ENCODE data around the gene OPN4. TPM values are rescaled to one million over a fixed set of nuclear protein-coding genes. Genes with fewer than 3 reads are reported as not detected.

OPN4 gene
- total RNA-seq (2021) (not detected in 2 replicates), Bru-seq, nascent RNA (not detected), BruChase-seq, experiment 1, labeled RNA remaining after a 2-hour chase (not detected), BruChase-seq, experiment 2, labeled RNA remaining after a 6-hour chase (not detected)
- long read RNA-seq: 0 reads

- no peak for DNase-seq (ENCODE audit: low spot score)
- H3K36me3 ChIP-seq (ENCODE audit: insufficient read depth, low read length, poor library complexity, severe bottlenecking): no peaks in the 10 kb centered on the region
- no peak within 1 kb of the TSS for H3K4me3 ChIP-seq (ENCODE audit: low read depth, low read length, poor library complexity, severe bottlenecking)
- H3K27me3 ChIP-seq (replicated peaks; ENCODE audit: insufficient read depth, low read depth, low read length, poor library complexity): no peaks in the 10 kb centered on the region
- ChIA-PET POLR2A (ENCODE audit: low non-redundant PET) (no interaction called here), CTCF (no interaction called here)
- H3K9me3 ChIP-seq (ENCODE audit: low read depth, low read length, poor library complexity, severe bottlenecking): no peaks in the 10 kb centered on the region
- peaks cover 1% of the 10 kb centered on the region for H3K4me1 ChIP-seq (ENCODE audit: insufficient read depth, low read length, poor library complexity, severe bottlenecking)
- no peak within 1 kb of the TSS for H3K27ac ChIP-seq (ENCODE audit: low read depth, low read length, poor library complexity, severe bottlenecking)
- no peak for TF ChIP-seq CTCF (conservative IDR thresholded peaks at IDR 0.05; ENCODE audit: low read depth, low read length)
- no peak for TF ChIP-seq EZH2 (IDR thresholded peaks at IDR 0.05; ENCODE audit: borderline replicate concordance, low read depth, low read length, poor library complexity, severe bottlenecking)
- no TSS peak for BruUV-seq (replicated peaks)
- intact Hi-C loops (cut with micrococcal nuclease; ENCODE audit: unreplicated experiment): no loop called here
Observed at GRCh38 chr10:86654411-86655172, at the start of gene OPN4. OPN4 (plus strand) TSS chr10:86654547; CDS start chr10:86654784, 237 bp downstream.

- Histone ChIP-seq H3K36me3 (ENCODE audit: insufficient read depth, low read length, poor library complexity, severe bottlenecking) (no peaks in the 10 kb centered on the region), H3K4me3 (ENCODE audit: low read depth, low read length, poor library complexity, severe bottlenecking) (no peak overlapping the region), H3K27ac (ENCODE audit: low read depth, low read length, poor library complexity, severe bottlenecking) (no peak overlapping the region), H3K9me3 (ENCODE audit: low read depth, low read length, poor library complexity, severe bottlenecking) (no peaks in the 10 kb centered on the region), H3K4me1 (ENCODE audit: insufficient read depth, low read length, poor library complexity, severe bottlenecking) (no peaks in the 10 kb centered on the region), H3K27me3 (replicated peaks; ENCODE audit: insufficient read depth, low read depth, low read length, poor library complexity) (no peaks in the 10 kb centered on the region)
- intact Hi-C loops (cut with micrococcal nuclease; ENCODE audit: unreplicated experiment): no loop called here
- ChIA-PET CTCF (no interaction called here), POLR2A (ENCODE audit: low non-redundant PET) (no interaction called here)
- TF ChIP-seq EZH2 (IDR thresholded peaks at IDR 0.05; ENCODE audit: borderline replicate concordance, low read depth, low read length, poor library complexity, severe bottlenecking): no peak
- TF ChIP-seq CTCF (conservative IDR thresholded peaks at IDR 0.05; ENCODE audit: low read depth, low read length): no peak
- no peak for DNase-seq (ENCODE audit: low spot score)
- BruUV-seq (replicated peaks): no TSS peak
Observed at GRCh38 chr10:86607674-86608073, 46.7 kb upstream of the OPN4 start.

- Histone ChIP-seq H3K27ac (ENCODE audit: low read depth, low read length, poor library complexity, severe bottlenecking) (no peak overlapping the region), H3K27me3 (replicated peaks; ENCODE audit: insufficient read depth, low read depth, low read length, poor library complexity) (no peaks in the 10 kb centered on the region), H3K9me3 (ENCODE audit: low read depth, low read length, poor library complexity, severe bottlenecking) (no peaks in the 10 kb centered on the region), H3K4me1 (ENCODE audit: insufficient read depth, low read length, poor library complexity, severe bottlenecking) (no peaks in the 10 kb centered on the region), H3K4me3 (ENCODE audit: low read depth, low read length, poor library complexity, severe bottlenecking) (no peak overlapping the region), H3K36me3 (ENCODE audit: insufficient read depth, low read length, poor library complexity, severe bottlenecking) (no peaks in the 10 kb centered on the region)
- CTCF ChIA-PET: no interaction called here
- DNase-seq (ENCODE audit: low spot score): no peak
- no TSS peak for BruUV-seq (replicated peaks)
- POLR2A ChIA-PET (ENCODE audit: low non-redundant PET): no interaction called here
- TF ChIP-seq EZH2 (IDR thresholded peaks at IDR 0.05; ENCODE audit: borderline replicate concordance, low read depth, low read length, poor library complexity, severe bottlenecking) (no peak), CTCF (conservative IDR thresholded peaks at IDR 0.05; ENCODE audit: low read depth, low read length) (no peak)
- intact Hi-C loops (cut with micrococcal nuclease; ENCODE audit: unreplicated experiment): no loop called here
Observed at GRCh38 chr10:86609920-86610319, 44.4 kb upstream of the OPN4 start.

Data from A673 (cell line).